ENCODE measurements around the gene HSD3B7. TPM values are rescaled to one million over a fixed set of nuclear protein-coding genes. Genes with fewer than 3 reads are reported as not detected.
A peak's percentile ranks its signal among the peaks of the same experiment; 100 is the strongest.

Gene HSD3B7
- total RNA-seq, 6 experiments from 2014 or later: 54.6 to 219 (median 86.9) TPM

DNA sequence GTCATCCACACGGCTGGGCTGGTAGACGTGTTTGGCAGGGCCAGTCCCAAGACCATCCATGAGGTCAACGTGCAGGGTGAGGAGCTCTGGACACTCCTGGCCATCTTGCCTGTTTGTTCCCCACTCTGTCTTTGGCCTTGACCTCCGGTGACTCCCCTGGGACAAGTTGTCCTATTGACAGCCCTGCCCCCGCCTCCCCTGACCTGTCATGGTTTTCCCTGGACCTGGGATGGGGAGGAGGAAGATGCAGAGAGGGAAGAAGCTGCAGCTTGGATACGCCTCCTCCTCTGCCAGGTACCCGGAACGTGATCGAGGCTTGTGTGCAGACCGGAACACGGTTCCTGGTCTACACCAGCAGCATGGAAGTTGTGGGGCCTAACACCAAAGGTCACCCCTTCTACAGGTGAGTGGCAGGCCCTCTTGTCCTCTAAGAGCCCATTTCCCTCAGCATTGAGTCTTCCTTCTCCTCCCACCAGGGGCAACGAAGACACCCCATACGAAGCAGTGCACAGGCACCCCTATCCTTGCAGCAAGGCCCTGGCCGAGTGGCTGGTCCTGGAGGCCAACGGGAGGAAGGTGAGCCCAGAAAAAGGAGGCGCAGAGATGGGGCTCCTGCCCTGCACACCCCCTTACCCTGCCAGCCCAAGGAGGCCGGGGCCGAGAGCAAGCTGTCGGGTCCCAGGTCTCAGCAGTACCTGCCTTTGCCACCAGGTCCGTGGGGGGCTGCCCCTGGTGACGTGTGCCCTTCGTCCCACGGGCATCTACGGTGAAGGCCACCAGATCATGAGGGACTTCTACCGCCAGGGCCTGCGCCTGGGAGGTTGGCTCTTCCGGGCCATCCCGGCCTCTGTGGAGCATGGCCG is 1.4 kb downstream of the HSD3B7 start:
- intact Hi-C loops (cut with DNase I): loop anchor here (10.0 kb wide), 2 partner anchors 58 to 98 kb away; partner anchors contain the start of gene PRSS53 (in 1 of the 2)

DNA sequence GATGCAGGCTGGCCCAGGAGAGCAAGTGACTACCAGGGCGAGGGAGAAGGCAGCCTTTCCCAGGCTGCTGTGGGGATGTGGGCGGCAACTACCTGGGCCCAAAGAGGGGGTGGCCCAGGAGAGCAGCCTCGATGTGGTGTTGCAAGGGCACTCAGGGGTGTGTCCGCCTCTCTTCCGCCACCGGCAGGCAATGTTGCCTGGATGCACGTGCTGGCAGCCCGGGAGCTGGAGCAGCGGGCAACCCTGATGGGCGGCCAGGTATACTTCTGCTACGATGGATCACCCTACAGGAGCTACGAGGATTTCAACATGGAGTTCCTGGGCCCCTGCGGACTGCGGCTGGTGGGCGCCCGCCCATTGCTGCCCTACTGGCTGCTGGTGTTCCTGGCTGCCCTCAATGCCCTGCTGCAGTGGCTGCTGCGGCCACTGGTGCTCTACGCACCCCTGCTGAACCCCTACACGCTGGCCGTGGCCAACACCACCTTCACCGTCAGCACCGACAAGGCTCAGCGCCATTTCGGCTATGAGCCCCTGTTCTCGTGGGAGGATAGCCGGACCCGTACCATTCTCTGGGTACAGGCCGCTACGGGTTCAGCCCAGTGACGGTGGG is 2.7 kb downstream of the HSD3B7 start:
- Histone ChIP-seq H3K27me3 (no peaks in the 10 kb centered on the region), H3K9me3 (no peaks in the 10 kb centered on the region), H3K27ac (no peak overlapping the region), H3K36me3 (peaks cover 0 to 7% (median 0%) of the 10 kb centered on the region in 4 donors), H3K4me1 (peaks cover 0 to 12% (median 5%) of the 10 kb centered on the region in 4 donors), H3K4me3 (no peak overlapping the region)
- ATAC-seq: no peak
- TF ChIP-seq POLR2A (IDR thresholded peaks at IDR 0.05): no peak
- TF ChIP-seq, protein P1, sequence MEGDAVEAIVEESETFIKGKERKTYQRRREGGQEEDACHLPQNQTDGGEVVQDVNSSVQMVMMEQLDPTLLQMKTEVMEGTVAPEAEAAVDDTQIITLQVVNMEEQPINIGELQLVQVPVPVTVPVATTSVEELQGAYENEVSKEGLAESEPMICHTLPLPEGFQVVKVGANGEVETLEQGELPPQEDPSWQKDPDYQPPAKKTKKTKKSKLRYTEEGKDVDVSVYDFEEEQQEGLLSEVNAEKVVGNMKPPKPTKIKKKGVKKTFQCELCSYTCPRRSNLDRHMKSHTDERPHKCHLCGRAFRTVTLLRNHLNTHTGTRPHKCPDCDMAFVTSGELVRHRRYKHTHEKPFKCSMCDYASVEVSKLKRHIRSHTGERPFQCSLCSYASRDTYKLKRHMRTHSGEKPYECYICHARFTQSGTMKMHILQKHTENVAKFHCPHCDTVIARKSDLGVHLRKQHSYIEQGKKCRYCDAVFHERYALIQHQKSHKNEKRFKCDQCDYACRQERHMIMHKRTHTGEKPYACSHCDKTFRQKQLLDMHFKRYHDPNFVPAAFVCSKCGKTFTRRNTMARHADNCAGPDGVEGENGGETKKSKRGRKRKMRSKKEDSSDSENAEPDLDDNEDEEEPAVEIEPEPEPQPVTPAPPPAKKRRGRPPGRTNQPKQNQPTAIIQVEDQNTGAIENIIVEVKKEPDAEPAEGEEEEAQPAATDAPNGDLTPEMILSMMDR (IDR thresholded peaks at IDR 0.05): no peak
- no peak for DNase-seq
- intact Hi-C loops (cut with DNase I): loop anchor here (10.0 kb wide), 2 partner anchors 57 to 97 kb away; partner anchors contain the start of gene PRSS53 (in 1 of the 2)
- WGBS (ENCODE audit: insufficient coverage, low coverage, low lambda C conversion rate, missing lambda C conversion rate): no CpG with 5 or more reads among the region's 30 CpGs

More for the DNA sequence above, 1.4 kb downstream of the HSD3B7 start:
- no peak for TF ChIP-seq POLR2A (IDR thresholded peaks at IDR 0.05)
- TF ChIP-seq, protein P1 (IDR thresholded peaks at IDR 0.05): no peak
- 92% methylated on average over 15 of the region's 29 CpGs for WGBS (ENCODE audit: insufficient coverage, low coverage, low lambda C conversion rate, missing lambda C conversion rate)
- Histone ChIP-seq H3K9me3 (no peaks in the 10 kb centered on the region), H3K36me3 (peaks cover 0 to 8% (median 3%) of the 10 kb centered on the region in 4 donors), H3K27ac (peak overlapping the region; percentile 74 to 80 (median 79)), H3K4me1 (peaks cover 0 to 12% (median 5%) of the 10 kb centered on the region in 4 donors), H3K27me3 (no peaks in the 10 kb centered on the region), H3K4me3 (peak overlapping the region; percentile 62 to 73 (median 72))
- DNase-seq (no peak), ATAC-seq (no peak)

DNA sequence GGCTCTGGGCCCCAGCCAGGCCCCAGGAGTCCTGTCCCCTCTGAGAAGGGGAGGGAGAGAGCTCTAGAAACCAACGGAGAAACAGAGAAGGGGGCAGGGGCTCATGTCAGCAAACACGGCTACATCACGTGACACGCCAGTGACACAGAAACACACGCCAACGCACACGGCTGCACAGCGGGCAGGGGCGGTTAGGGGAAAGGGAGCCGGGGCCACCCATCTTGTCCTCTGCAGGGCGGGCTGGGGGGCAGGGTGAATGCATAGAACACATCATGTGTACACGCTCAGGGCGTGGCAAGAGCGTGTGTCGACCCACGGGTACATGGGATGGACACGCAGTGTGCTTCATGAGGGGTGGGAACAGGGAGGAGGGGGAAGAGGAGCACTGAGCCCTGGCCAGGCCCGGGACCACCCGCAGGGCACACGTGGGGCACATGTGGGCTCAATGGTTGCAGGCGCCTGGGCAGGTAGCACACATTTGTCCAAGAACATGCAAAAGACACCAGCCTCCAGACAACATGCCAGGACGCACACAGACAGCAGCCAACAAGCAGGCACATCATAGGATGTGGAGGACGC is 4.6 kb downstream of the HSD3B7 start:
- no peaks in the 10 kb centered on the region for H3K27me3 ChIP-seq
- ATAC-seq: no peak
- DNase-seq: no peak
- no peaks in the 10 kb centered on the region for H3K9me3 ChIP-seq
- peaks cover 0 to 12% (median 5%) of the 10 kb centered on the region in 4 donors for H3K4me1 ChIP-seq
- peaks cover 0 to 7% (median 0%) of the 10 kb centered on the region in 4 donors for H3K36me3 ChIP-seq
- no peak overlapping the region for H3K27ac ChIP-seq
- WGBS (ENCODE audit: insufficient coverage, low coverage, low lambda C conversion rate, missing lambda C conversion rate): 79% methylated on average over 4 of the region's 23 CpGs
- TF ChIP-seq, protein P1 (IDR thresholded peaks at IDR 0.05): no peak
- no peak for TF ChIP-seq POLR2A (IDR thresholded peaks at IDR 0.05)
- no peak overlapping the region for H3K4me3 ChIP-seq
- intact Hi-C loops (cut with DNase I): loop anchor here (10.0 kb wide), 3 partner anchors 55 to 445 kb away; partner anchors contain the start of gene PRSS53 (in 1 of the 2)

DNA sequence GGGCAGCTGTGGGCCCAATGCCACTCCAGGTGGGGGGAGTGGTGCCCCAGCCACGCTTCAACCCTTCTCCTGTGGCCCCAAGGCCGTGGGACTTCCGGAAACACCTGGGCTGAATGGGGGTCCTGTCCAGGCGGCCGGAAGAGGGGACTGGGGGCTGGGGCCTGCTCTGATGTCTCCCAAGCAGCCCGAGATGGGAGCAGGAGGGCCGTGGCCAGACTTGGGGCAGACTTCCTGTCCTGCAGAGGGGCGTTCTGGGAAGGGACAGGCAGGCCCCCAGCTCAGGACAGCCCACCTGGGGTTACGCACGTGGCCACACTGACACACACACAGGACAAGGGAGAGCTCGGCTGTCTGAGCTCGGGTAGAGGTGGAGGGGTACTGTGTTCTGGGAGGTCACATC is 5.1 kb downstream of the HSD3B7 start:
- intact Hi-C loops (cut with DNase I): loop anchor here in 1 of 2 donors (10.0 kb wide), 1 partner anchor 445 kb away; no protein-coding TSS in a partner anchor
- WGBS (ENCODE audit: insufficient coverage, low coverage, low lambda C conversion rate, missing lambda C conversion rate): 60% methylated on average over 1 of the region's 12 CpGs
- H3K9me3 ChIP-seq: no peaks in the 10 kb centered on the region
- TF ChIP-seq POLR2A (IDR thresholded peaks at IDR 0.05): no peak
- TF ChIP-seq, protein P1 (IDR thresholded peaks at IDR 0.05): no peak
- H3K27ac ChIP-seq: no peak overlapping the region
- H3K4me3 ChIP-seq: no peak overlapping the region
- peaks cover 0 to 7% (median 0%) of the 10 kb centered on the region in 4 donors for H3K36me3 ChIP-seq
- H3K27me3 ChIP-seq: no peaks in the 10 kb centered on the region
- ATAC-seq: no peak
- peaks cover 0 to 17% (median 5%) of the 10 kb centered on the region in 4 donors for H3K4me1 ChIP-seq
- DNase-seq: no peak
